Heart left ventricle (tissue), 16 donors: ENCODE measurements around the gene AK1. TPM values are rescaled to one million over a fixed set of nuclear protein-coding genes. Genes with fewer than 3 reads are reported as not detected.
A peak's percentile ranks its signal among the peaks of the same experiment; 100 is the strongest.

ENCODE experiments used
- ATAC-seq, 4 donors: fragments of 200-7000 bp; cut with Tn5 transposase; one replicate each; pipeline ENCODE4 v1.9.1; 2020 to 2022; ENCODE audit warnings: moderate library complexity in 4 of 4, mild to moderate bottlenecking in 3 of 4, moderate number of reproducible peaks in 1 of 4
- DNase-seq, 5 donors: peaks; one replicate each; pipeline ENCODE4 v3.0.0-alpha.2; 2020
- H3K27ac ChIP-seq, 12 donors: fragments of 200-600 bp; sonication (generic) in 4 of 12; one replicate each; pipeline versions ENCODE4 v1.5.0 to v1.8.0; 2016 to 2022; ENCODE audit warnings: mild to moderate bottlenecking in 2 of 12
- H3K27me3 ChIP-seq, 9 donors: fragments of 200-600 bp; sonication (generic) in 2 of 9; one replicate each; pipeline versions ENCODE4 v1.5.1 to v1.8.0; 2016 to 2022; ENCODE audit warnings: mild to moderate bottlenecking in 3 of 9
- H3K36me3 ChIP-seq, 9 donors: fragments of 200-600 bp; sonication (generic) in 2 of 9; one replicate each; pipeline versions ENCODE4 v1.5.0 to v1.8.0; 2018 to 2022; ENCODE audit warnings: mild to moderate bottlenecking in 2 of 9
- H3K4me1 ChIP-seq, 12 donors: fragments of 200-600 bp; sonication (generic) in 4 of 12; one replicate each; pipeline versions ENCODE4 v1.5.0 to v1.8.0; 2016 to 2022; ENCODE audit warnings: mild to moderate bottlenecking in 3 of 12
- H3K4me3 ChIP-seq, 12 donors: fragments of 200-600 bp; sonication (generic) in 4 of 12; one replicate each; pipeline versions ENCODE4 v1.5.0 to v1.8.0; 2017 to 2022; ENCODE audit warnings: mild to moderate bottlenecking in 9 of 12, moderate library complexity in 4 of 12
- H3K9me3 ChIP-seq, 12 donors: fragments of 200-600 bp; sonication (generic) in 4 of 12; one replicate each; pipeline versions ENCODE4 v1.5.0 to v1.8.0; 2016 to 2022; ENCODE audit warnings: mild to moderate bottlenecking in 1 of 12
- CTCF ChIP-seq, 12 donors: fragments of 200-600 bp; sonication (generic) in 4 of 12; IDR thresholded peaks; one replicate each; pipeline versions ENCODE4 v1.5.0 to v1.8.0; 2018 to 2022; ENCODE audit warnings: antibody characterized with exemption in 12 of 12, mild to moderate bottlenecking in 5 of 12
- POLR2A ChIP-seq, 2 donors: fragments of 450-650 bp; IDR thresholded peaks; one replicate each; pipeline ENCODE4 v1.6.1; 2017; ENCODE audit warnings: antibody characterized with exemption in 2 of 2, mild to moderate bottlenecking in 2 of 2, moderate library complexity in 2 of 2
- WGBS, 4 donors: extraction: QIAGEN DNeasy Blood & Tissue Kit in 2 of 4; methylation state at CpG; one replicate each; pipeline versions ENCODE4 v1.1.5 to v1.1.7; 2013 to 2018; 5-methylcytosine and 5-hydroxymethylcytosine counted together
- intact Hi-C, 10 donors: fragments of 100-400 bp; cut with DNase I; formaldehyde crosslinking; loops; one replicate each; pipeline versions ENCODE4 v1.11.1 to v1.14.2; 2022
- polyA plus RNA-seq, 2 donors: library from polyadenylated mRNA; stranded (reverse); fragments of 200-250 nt; gene quantifications; one replicate each; pipeline ENCODE4 v1.2.3, GENCODE V29; 2013
- total RNA-seq, 9 donors: library from RNA; depleted of rRNA in 2 of 9; stranded (reverse); fragments of >200 nt in 2 of 9; fragmentation: NEBNext Ultra II Directional in 3 of 9; extraction: Animal tissue kit (Norgen Biotek cat#: 25700) in 3 of 9; gene quantifications; one replicate each; pipeline versions ENCODE4 v1.1.0 to v1.2.4, GENCODE V29; 2016 to 2023
- donor health status: ischemic (EF 13 %, LVEDD 7.1; RV severe dilation, severe dysfunction).
- donor health status: healthy with polysubstance abuse.
- donor health status: DM: no; HTN: yes; CAD: no.
- donor health status: DM: no; HTN: no; CAD: no.
- donor health status: ischemic (EF 25% LVEDD 6.9; RV normal size, moderate dysfunction).
- donor health status: ischemic (EF 25% LVEDD 5.7; RV mildly dilated, moderate dysfunction).
- donor health status: healthy.
- donor health status: DM: yes; HTN: yes; CAD: no.
- donor health status: ischemic (EF 35%, LVEDD 5.7; RV mildly dilated, moderate dysfunction).
- donor health status: nonischemic (EF 11% LVEDD 7.7; RV severe dilation, severe dysfunction).
- donor health status: DM: yes; HTN: yes; CAD: no.
- donor health status: PGD.
- donor health status: ischemic (EF 29% LVEDD 5.4; RV normal size, mild dysfunction).
- donor health status: nonischemic (EF 23%, LVEDD 6.1; RV moderate dilation, normal function).

Gene AK1
- total and polyA plus RNA-seq, 11 donors: 312 to 1,060 (median 586) TPM

- Histone ChIP-seq H3K36me3 (peaks cover 0 to 40% (median 27%) of the 10 kb centered on the region in 9 donors), H3K27me3 (no peaks in the 10 kb centered on the region), H3K4me1 (peaks cover 3 to 68% (median 49%) of the 10 kb centered on the region in 12 donors), H3K9me3 (no peaks in the 10 kb centered on the region), H3K27ac (peak overlapping the region; percentile 30 to 98 (median 90)), H3K4me3 (peak overlapping the region in 7 of 12 donors; percentile 3 to 94 (median 69))
- ATAC-seq (peak; percentile 1 to 10 (median 4)), DNase-seq (peak in 2 of 5 donors; percentile 37 to 72)
- intact Hi-C loops: loop anchor here in 9 of 10 donors (5.0 kb wide), 7 partner anchors 38 to 282 kb away; partner anchors contain the start of genes FPGS (in 5 of the 9), TOR2A (in 4 of the 9), CDK9 (in 2 of the 9) and ST6GALNAC4 (in 2 of the 9)
- no peak for TF ChIP-seq CTCF (IDR thresholded peaks at IDR 0.05)
- TF ChIP-seq POLR2A (IDR thresholded peaks at IDR 0.05): no peak
- WGBS, 4 donors: 63 to 70% (median 65%) methylated on average over 13 to 19 of the region's 19 CpGs
Measured at GRCh38 chr9:127874301-127875221, 2.9 kb downstream of the AK1 start.

GRCh38 chr9:127873886-127874285, 3.6 kb downstream of the AK1 start:
- peak; percentile 81 to 93 (median 84) for DNase-seq
- H3K4me3 ChIP-seq: peak overlapping the region in 7 of 12 donors; percentile 3 to 94 (median 15)
- H3K9me3 ChIP-seq: no peaks in the 10 kb centered on the region
- no peaks in the 10 kb centered on the region for H3K27me3 ChIP-seq
- H3K4me1 ChIP-seq: peaks cover 3 to 75% (median 51%) of the 10 kb centered on the region in 12 donors
- H3K27ac ChIP-seq: peak overlapping the region in 11 of 12 donors; percentile 30 to 98 (median 91)
- intact Hi-C loops: loop anchor here in 9 of 10 donors (2.0 to 5.0 kb wide), 8 partner anchors 38 to 282 kb away; partner anchors contain the start of genes TOR2A (in 5 of the 9), FPGS (in 4 of the 9), CDK9 (in 2 of the 9) and ST6GALNAC4 (in 2 of the 9)
- 25 to 45% (median 39%) methylated on average over 7 to 10 of the region's 10 CpGs for WGBS, 4 donors
- peaks cover 0 to 47% (median 31%) of the 10 kb centered on the region in 9 donors for H3K36me3 ChIP-seq
- TF ChIP-seq POLR2A (IDR thresholded peaks at IDR 0.05) (no peak), CTCF (IDR thresholded peaks at IDR 0.05) (no peak)
- ATAC-seq: peak; percentile 50 to 67 (median 57)

DNA sequence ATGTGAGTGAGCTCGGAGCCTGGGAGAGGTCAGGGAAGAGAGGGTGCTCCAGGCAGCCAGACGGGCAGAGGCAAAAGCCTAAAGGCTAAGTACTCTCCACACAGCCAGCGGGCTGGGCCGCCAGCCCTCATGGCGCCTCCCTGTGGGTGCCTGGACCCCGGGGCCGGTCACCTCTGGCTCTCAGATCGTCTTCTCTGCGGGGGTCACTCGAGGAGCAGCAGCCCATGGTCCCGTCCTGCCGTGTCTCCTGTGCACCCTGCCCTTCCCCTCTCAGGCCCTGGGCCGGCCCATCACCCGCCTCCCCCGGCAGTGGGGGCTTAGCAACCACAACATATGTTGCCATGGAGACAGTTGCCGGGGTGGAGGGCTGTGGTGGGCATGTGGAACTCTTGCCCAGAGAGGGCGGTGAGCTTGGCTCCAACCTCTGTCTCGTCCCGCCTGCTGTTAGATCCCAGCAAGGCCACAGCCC, 4.2 kb downstream of the AK1 start:
- Histone ChIP-seq H3K27ac (peak overlapping the region in 10 of 12 donors; percentile 9 to 96 (median 90)), H3K36me3 (peaks cover 0 to 50% (median 34%) of the 10 kb centered on the region in 9 donors), H3K27me3 (no peaks in the 10 kb centered on the region), H3K4me3 (peak overlapping the region in 2 of 12 donors; percentile 3 to 94), H3K9me3 (no peaks in the 10 kb centered on the region), H3K4me1 (peaks cover 3 to 74% (median 51%) of the 10 kb centered on the region in 12 donors)
- no peak for ATAC-seq
- 62 to 74% (median 71%) methylated on average over 16 to 19 of the region's 19 CpGs for WGBS, 4 donors
- intact Hi-C loops: loop anchor here in 9 of 10 donors (2.0 to 5.0 kb wide), 8 partner anchors 39 to 281 kb away; partner anchors contain the start of genes TOR2A (in 5 of the 9), FPGS (in 4 of the 9), CDK9 (in 2 of the 9) and ST6GALNAC4 (in 2 of the 9)
- TF ChIP-seq CTCF (IDR thresholded peaks at IDR 0.05) (no peak), POLR2A (IDR thresholded peaks at IDR 0.05) (no peak)
- no peak for DNase-seq
